ENCODE results near the gene PTPRE.

Gene PTPRE

DNA sequence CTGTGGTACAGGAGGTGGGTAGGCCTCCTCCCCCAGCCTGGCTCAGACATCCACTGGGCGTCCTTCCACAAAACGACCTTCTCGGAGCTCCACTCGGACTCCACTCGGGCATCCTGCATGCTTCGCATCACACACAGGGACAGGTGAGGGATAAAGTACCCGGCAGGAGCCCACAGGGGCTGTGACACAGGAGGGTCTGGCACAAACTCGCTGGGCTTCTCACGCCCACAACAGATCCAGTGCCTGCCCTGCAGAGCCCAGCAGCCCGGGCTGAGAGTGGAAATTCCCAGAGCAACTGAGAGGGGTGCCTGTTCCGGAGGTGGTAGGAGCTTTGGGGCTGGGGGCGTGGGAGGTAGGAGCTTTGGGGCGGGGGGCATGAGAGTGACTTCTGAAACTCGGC is 110.9 kb downstream of the PTPRE start:
- ATAC-seq (ENCODE audit: low read depth) (no peak), DNase-seq (ENCODE audit: low spot score) (no peak)
- Histone ChIP-seq H3K27ac (ENCODE audit: poor library complexity, severe bottlenecking) (no peak overlapping the region), H3K36me3 (ENCODE audit: low read depth) (no peaks in the 10 kb centered on the region), H3K9me3 (ENCODE audit: severe bottlenecking) (no peaks in the 10 kb centered on the region), H3K27me3 (ENCODE audit: insufficient read depth, poor library complexity, severe bottlenecking) (no peaks in the 10 kb centered on the region), H3K4me3 (ENCODE audit: severe bottlenecking) (no peak overlapping the region), H3K4me1 (ENCODE audit: insufficient read depth, poor library complexity, severe bottlenecking) (no peaks in the 10 kb centered on the region)
- TF ChIP-seq, protein P1, sequence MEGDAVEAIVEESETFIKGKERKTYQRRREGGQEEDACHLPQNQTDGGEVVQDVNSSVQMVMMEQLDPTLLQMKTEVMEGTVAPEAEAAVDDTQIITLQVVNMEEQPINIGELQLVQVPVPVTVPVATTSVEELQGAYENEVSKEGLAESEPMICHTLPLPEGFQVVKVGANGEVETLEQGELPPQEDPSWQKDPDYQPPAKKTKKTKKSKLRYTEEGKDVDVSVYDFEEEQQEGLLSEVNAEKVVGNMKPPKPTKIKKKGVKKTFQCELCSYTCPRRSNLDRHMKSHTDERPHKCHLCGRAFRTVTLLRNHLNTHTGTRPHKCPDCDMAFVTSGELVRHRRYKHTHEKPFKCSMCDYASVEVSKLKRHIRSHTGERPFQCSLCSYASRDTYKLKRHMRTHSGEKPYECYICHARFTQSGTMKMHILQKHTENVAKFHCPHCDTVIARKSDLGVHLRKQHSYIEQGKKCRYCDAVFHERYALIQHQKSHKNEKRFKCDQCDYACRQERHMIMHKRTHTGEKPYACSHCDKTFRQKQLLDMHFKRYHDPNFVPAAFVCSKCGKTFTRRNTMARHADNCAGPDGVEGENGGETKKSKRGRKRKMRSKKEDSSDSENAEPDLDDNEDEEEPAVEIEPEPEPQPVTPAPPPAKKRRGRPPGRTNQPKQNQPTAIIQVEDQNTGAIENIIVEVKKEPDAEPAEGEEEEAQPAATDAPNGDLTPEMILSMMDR (IDR thresholded peaks at IDR 0.05; ENCODE audit: poor library complexity, severe bottlenecking), result no peak

DNA sequence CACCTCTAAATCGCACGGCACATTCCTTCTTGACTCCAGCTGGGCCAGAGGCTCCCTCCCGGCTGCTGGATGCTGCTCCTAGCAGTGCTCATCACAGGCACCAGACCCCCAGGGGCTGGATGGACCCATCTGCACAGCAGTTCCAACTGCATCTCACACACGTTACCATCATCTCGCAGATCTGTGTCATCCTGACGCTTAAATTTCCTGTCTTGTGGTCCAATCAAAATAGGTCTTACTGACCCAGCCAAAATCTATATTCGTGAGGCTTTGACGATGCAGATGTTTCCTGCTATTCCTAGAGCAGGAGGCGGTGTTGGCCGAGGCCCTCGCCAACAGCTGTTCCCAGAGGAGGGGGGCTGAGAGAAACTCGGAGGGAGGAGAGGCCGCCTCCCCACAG is 111.3 kb downstream of the PTPRE start:
- no peak for DNase-seq (ENCODE audit: low spot score)
- H3K4me3 ChIP-seq (ENCODE audit: severe bottlenecking), result no peak overlapping the region

DNA sequence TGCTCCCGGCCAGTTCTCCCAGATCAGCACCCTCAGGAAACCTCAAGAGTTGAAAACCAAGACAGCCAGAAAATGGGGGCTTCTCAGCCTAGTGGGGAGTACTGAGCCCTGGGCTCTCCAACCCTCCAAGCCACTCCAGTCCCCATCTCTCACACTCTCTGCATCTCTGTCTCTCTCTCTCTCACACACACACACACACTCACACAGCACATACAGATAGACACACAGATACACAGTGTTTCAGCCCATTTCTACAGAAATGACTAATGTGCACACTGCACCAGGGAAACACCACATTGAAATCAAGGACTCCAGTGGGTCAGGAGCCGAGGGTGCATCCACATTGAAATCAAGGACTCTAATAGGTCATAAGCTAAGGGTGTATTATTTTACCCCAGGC is 111.8 kb downstream of the PTPRE start:
- no peaks in the 10 kb centered on the region for H3K27me3 ChIP-seq (ENCODE audit: insufficient read depth, poor library complexity, severe bottlenecking)
- no peak overlapping the region for H3K4me3 ChIP-seq (ENCODE audit: severe bottlenecking)
- TF ChIP-seq, protein P1 (IDR thresholded peaks at IDR 0.05; ENCODE audit: poor library complexity, severe bottlenecking), result no peak
- H3K9me3 ChIP-seq (ENCODE audit: severe bottlenecking), result no peaks in the 10 kb centered on the region
- ATAC-seq (ENCODE audit: low read depth) (no peak), DNase-seq (ENCODE audit: low spot score) (no peak)
- no peak overlapping the region for H3K27ac ChIP-seq (ENCODE audit: poor library complexity, severe bottlenecking)
- no peaks in the 10 kb centered on the region for H3K4me1 ChIP-seq (ENCODE audit: insufficient read depth, poor library complexity, severe bottlenecking)
- no peaks in the 10 kb centered on the region for H3K36me3 ChIP-seq (ENCODE audit: low read depth)

More for the DNA sequence above, 111.3 kb downstream of the PTPRE start:
- H3K36me3 ChIP-seq (ENCODE audit: low read depth), result no peaks in the 10 kb centered on the region
- no peak overlapping the region for H3K27ac ChIP-seq (ENCODE audit: poor library complexity, severe bottlenecking)
- H3K27me3 ChIP-seq (ENCODE audit: insufficient read depth, poor library complexity, severe bottlenecking), result no peaks in the 10 kb centered on the region
- TF ChIP-seq, protein P1 (IDR thresholded peaks at IDR 0.05; ENCODE audit: poor library complexity, severe bottlenecking), result no peak
- no peaks in the 10 kb centered on the region for H3K4me1 ChIP-seq (ENCODE audit: insufficient read depth, poor library complexity, severe bottlenecking)
- no peak for ATAC-seq (ENCODE audit: low read depth)
- H3K9me3 ChIP-seq (ENCODE audit: severe bottlenecking), result no peaks in the 10 kb centered on the region

DNA sequence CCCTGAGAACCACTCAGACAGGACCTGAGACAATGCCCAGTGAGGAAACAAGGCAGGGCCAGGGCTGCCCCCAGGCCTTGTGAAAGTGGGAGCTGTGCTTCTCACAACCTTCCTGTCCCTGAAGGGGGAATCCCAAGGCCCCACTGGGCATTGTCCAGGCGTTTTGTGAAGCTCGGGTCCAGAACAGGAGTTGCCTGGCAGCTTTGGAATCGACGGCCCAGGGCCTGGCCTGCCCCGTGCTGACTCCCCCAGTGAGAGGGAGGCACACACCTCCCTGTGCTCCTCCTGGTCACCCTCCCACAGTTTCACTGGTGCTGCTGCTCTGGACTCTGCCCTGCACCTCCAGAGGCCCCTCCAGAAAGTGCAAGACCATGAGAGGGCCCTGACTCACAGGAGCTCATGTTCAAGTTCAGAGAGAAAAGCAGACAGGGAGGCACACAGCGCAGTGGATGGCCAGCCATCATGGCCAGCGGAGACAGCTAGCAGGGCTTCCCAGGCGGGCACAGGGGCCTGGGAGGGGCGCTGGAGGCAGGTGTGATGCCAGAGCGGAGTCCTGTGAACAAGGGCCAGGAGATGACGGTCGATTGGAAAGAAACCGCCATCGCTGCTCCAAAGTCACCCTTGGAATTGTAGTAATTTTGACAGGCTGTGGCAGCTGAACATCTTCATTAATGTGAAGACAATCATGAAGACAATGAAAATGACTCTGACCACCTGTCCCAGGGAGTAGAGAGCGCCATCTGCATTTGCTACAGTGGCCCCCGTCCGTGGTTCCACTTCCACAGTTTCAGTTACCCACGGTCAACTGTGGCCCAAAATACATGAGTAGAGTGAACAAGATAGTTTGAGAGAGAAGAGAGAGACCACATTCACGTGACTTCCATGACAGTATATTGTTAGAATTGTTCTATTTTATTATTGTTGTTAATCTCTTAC is 115.6 kb downstream of the PTPRE start:
- TF ChIP-seq, protein P1 (IDR thresholded peaks at IDR 0.05; ENCODE audit: poor library complexity, severe bottlenecking), result no peak
- no peak overlapping the region for H3K4me3 ChIP-seq (ENCODE audit: severe bottlenecking)
- ATAC-seq (ENCODE audit: low read depth), result no peak
- H3K27me3 ChIP-seq (ENCODE audit: insufficient read depth, poor library complexity, severe bottlenecking), result no peaks in the 10 kb centered on the region
- H3K27ac ChIP-seq (ENCODE audit: poor library complexity, severe bottlenecking), result no peak overlapping the region
- no peaks in the 10 kb centered on the region for H3K9me3 ChIP-seq (ENCODE audit: severe bottlenecking)
- H3K4me1 ChIP-seq (ENCODE audit: insufficient read depth, poor library complexity, severe bottlenecking), result no peaks in the 10 kb centered on the region
- H3K36me3 ChIP-seq (ENCODE audit: low read depth), result no peaks in the 10 kb centered on the region
- no peak for DNase-seq (ENCODE audit: low spot score)

- H3K4me3 ChIP-seq (ENCODE audit: severe bottlenecking), result no peak overlapping the region
- H3K9me3 ChIP-seq (ENCODE audit: severe bottlenecking), result no peaks in the 10 kb centered on the region
- DNase-seq (ENCODE audit: low spot score), result no peak
- H3K4me1 ChIP-seq (ENCODE audit: insufficient read depth, poor library complexity, severe bottlenecking), result no peaks in the 10 kb centered on the region
- no peaks in the 10 kb centered on the region for H3K36me3 ChIP-seq (ENCODE audit: low read depth)
- no peak for ATAC-seq (ENCODE audit: low read depth)
- TF ChIP-seq, protein P1 (IDR thresholded peaks at IDR 0.05; ENCODE audit: poor library complexity, severe bottlenecking), result no peak
- H3K27ac ChIP-seq (ENCODE audit: poor library complexity, severe bottlenecking), result no peak overlapping the region
- no peaks in the 10 kb centered on the region for H3K27me3 ChIP-seq (ENCODE audit: insufficient read depth, poor library complexity, severe bottlenecking)
These were observed 117.5 kb downstream of the PTPRE start for GRCh38 chr10:128024426-128024825.
